ENCODE results near the gene SH3BP5L. TPM values are rescaled to one million over a fixed set of nuclear protein-coding genes. Genes with fewer than 3 reads are reported as not detected.

SH3BP5L gene
- total RNA-seq, 1 experiment from 2014 or later = 21.0 TPM

- DNase-seq (ENCODE audit: low read depth) = no peak
These were observed 46.4 kb downstream of the SH3BP5L start for GRCh38 chr1:248779350-248779749.

- no peak for DNase-seq (ENCODE audit: low read depth)
These were observed 46.8 kb downstream of the SH3BP5L start for GRCh38 chr1:248778906-248779305.

DNA sequence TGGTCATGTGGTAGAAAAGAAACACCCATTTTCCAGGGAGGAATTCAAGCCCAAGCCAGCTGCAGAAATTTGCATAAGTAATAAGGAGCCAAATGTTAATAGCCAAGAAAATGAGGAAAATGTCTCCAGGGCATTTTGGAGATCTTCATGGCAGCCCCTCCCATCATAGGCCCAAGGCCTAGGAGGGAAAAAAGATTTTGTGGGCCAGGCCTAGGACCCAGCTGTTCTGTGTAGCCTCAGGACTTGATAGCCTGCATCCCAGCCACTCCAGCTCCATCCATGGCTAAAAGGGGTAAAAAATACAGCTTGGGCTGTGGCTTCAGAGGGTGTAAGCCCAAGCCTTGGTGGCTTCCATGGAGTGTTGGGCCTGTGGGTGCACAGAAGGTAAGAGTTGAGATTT is 48.7 kb downstream of the SH3BP5L start:
- no peak for DNase-seq (ENCODE audit: low read depth)

- no peak for DNase-seq (ENCODE audit: low read depth)
These were observed 50.3 kb downstream of the SH3BP5L start for GRCh38 chr1:248775441-248775840.

Other genes with a start within 250 kb of the SH3BP5L start
- gene OR2T10, start 228.2 kb downstream of the SH3BP5L start, total RNA-seq (2014; rRNA removed; shearing (Covaris generic)) = not detected in 2 replicates
- gene OR2T11, start 190.8 kb downstream of the SH3BP5L start, total RNA-seq (2014; rRNA removed; shearing (Covaris generic)) = not detected in 2 replicates
- not detected in 2 replicates for gene OR2T35, start 180.6 kb downstream of the SH3BP5L start, total RNA-seq (2014; rRNA removed; shearing (Covaris generic))
- gene OR2T27, start 170.4 kb downstream of the SH3BP5L start, total RNA-seq (2014; rRNA removed; shearing (Covaris generic)) = not detected in 2 replicates
- gene OR14I1, start 123.1 kb downstream of the SH3BP5L start, total RNA-seq (2014; rRNA removed; shearing (Covaris generic)) = 0.15 TPM in 1 of 2 replicates, not detected in the other
- gene LYPD8, start 70.2 kb downstream of the SH3BP5L start, total RNA-seq (2014; rRNA removed; shearing (Covaris generic)) = 0.84 and 3.8 TPM in 2 replicates
- gene ZNF672, start 12.3 kb upstream of the SH3BP5L start, total RNA-seq (2014; rRNA removed; shearing (Covaris generic)) = 15.0 and 16.4 TPM in 2 replicates
- 3.1 and 16.5 TPM in 2 replicates for gene ZNF692, start 33.2 kb upstream of the SH3BP5L start, total RNA-seq (2014; rRNA removed; shearing (Covaris generic))
- gene PGBD2, start 80.3 kb upstream of the SH3BP5L start, total RNA-seq (2014; rRNA removed; shearing (Covaris generic)) = 2.2 and 5.7 TPM in 2 replicates

Measured in M059J (cell line).